Right hindlimb (tissue), 1 donor: Measurements from ENCODE around the gene ARMH1.
"Not testable (repeated sequence)": the region's sequence is repeated elsewhere in the genome, so short reads cannot be mapped to it uniquely, and the experiment has no call there.

Experiments
- DNase-seq: peaks from one replicate; pipeline ENCODE4 v3.0.0-alpha.2; 2018

The ARMH1 gene

DNA sequence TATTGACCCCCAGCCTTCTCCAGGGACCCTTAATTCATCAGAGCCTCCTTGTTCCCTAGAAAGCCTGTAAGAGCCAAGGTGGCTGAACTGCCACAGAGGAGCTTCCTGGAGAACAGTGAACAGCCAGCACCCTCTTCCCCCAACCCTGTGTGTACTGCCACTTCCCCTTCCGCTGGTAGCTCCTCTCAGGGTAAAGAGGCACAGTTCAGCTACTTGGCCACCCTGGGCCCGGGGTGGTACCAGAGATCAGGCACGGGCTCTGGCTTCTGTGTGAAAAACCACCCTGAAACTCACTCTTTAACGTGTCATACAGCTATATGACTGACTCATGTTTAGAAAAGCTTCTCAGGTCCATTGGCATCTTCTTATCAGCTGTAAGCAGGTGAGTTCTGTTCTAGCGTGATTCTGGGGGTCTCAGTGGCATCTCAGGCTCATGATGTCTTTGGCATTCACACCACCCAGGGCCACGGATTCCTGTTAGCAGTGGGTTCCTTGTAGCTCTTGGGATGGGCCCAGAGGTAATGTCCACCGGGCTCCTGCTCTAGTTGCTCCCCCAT lies 22.4 kb downstream of the ARMH1 start:
- no peak for DNase-seq

DNA sequence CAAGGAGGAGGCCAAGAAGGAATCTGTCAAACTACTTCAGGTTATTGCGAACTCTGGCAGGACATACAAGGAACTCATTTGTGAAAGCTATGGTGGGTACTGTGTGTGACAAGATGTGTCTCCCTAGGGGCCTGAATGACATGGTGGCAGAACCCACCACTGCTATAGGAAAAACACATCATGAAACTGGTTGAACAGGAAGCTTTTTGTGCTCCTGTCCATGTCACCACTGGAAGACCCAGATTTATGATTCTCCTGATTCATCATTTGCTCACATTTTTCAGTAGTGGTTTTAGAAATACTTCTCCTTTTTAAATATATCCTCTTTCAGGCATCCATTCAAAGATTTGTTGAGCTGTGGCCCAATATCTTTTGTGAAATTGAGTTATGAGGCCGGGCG lies 23.6 kb downstream of the ARMH1 start:
- DNase-seq = no peak

DNA sequence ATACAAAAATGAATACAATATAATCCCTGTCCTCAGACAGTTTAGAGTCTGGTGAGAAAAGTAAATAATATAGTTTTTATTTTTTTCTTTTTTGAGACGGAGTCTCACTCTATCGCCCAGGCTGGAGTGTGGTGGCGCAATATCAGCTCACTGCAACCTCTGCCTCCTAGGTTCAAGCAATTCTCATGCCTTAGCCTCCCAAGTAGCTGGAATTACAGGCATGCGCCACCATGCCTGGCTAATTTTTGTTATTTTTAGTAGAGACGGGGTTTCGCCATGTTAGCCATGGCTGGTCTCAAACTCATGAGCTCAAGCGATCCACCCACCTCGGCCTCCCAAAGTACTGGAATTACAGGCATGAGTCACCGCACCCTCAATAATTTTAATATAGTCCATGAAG lies 24.9 kb downstream of the ARMH1 start:
- not testable (repeated sequence) for DNase-seq

DNA sequence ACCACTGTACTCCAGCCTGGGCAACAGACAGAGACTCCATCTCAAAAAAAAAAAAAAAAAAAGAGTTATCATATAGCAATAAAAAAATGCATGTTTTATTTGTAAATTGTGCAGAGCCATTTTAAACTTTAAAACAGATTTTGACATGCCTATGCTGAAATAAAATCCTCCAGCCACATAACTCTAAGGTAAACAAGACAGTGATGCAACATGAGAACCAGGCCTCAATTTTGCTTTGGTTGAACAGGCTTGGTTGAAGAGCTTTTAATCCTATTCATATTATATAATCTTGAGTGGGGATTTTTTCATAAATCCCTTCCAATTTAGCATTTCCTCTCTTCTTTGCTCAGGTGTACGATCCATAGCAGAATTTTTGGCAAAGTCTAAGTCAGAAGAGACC lies 26.1 kb downstream of the ARMH1 start:
- no peak for DNase-seq

DNA sequence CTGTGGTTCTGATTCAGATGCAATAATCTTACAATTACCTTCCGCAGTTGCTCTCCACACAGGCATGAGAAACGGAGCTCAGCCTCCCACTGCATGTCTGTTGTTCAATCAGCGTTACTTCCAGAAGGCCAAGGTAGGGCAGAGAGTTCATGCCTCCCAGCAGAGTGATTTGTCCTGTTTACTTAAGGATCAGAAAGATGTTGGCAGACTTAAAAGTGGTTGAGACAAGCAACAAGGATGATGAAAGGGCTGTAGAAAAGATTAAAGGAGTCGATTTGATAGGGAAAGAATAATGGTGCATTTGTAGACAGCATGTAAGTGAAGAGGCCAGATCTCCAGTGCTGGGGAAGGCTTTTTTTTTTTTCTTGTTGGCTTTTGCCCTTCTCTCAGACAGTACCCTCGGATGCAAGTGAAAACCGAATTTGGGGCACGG lies 26.6 kb downstream of the ARMH1 start:
- DNase-seq = no peak

DNA sequence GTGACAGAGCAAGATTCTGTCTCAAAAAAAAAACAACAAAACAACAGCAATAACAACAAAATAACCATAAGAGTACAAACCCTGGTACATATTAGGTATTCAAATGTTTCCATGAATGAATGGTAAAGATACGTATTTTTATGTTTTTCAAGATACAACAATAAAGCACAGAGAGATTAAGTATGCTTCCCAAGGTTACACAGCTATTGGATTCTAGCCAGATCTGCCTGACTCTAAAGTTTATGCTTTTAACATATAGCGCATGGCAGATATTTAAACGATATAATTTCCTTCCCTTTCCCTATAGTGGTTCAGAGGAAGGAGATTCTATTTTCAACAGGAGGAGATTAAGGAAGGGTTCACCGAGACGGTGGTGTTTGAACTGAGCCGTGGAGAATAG lies 31.0 kb downstream of the ARMH1 start:
- DNase-seq = no peak

DNA sequence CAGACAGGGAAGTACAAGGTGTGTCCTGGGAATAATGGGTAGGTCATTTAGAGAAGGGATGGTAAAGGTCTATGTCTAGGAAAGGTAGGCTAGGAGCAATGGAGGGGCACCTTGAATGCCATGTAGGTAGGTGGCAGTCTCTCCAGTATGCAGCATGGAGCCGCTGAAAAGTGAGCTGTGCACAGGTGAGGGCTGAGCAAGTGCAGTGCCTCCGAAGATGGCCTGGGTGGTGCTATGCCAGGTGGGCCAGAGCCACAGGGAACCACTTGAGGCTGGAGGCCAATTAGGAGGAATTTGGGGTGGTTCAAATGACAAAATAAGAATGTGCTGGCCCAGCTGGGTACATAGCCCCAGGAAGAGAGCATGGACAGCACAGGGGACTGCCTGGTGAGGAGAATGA lies 31.4 kb downstream of the ARMH1 start:
- no peak for DNase-seq

DNA sequence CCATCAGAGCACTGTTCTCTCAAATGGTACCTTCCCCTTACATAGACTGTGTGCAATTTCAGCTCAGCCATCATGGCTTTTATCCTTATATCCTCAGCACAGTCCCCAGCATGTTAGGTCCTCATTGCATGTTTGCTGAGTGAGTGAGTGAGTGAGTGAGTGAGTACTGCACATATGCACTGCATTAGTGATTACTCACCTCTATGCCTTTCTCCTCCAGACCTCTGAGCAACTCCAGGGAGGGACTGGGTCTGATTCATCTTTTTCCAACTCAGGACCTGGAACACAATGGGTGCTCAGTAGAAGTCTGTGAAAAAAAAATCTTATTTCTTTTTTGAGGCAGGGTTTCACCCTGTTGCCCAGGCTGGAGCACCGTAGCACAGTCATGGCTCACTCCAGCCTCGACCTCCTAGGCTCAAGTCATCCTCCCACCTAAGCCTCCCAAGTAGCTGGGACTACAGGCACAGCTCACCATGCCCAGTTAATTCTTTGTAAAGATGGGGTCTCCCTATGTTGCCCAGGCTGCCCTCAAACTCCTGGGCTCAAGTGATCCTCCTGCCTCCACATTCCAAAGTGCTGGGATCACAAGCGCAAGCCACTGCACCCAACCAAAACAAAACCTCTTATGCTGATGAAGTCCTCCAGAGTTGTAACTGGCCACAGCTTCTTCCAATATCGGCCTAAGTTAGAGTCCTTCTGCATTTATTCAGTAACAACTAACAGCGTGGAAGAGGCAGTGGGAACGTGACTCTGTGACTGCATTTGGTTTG lies 32.8 kb downstream of the ARMH1 start:
- DNase-seq = no peak

DNA sequence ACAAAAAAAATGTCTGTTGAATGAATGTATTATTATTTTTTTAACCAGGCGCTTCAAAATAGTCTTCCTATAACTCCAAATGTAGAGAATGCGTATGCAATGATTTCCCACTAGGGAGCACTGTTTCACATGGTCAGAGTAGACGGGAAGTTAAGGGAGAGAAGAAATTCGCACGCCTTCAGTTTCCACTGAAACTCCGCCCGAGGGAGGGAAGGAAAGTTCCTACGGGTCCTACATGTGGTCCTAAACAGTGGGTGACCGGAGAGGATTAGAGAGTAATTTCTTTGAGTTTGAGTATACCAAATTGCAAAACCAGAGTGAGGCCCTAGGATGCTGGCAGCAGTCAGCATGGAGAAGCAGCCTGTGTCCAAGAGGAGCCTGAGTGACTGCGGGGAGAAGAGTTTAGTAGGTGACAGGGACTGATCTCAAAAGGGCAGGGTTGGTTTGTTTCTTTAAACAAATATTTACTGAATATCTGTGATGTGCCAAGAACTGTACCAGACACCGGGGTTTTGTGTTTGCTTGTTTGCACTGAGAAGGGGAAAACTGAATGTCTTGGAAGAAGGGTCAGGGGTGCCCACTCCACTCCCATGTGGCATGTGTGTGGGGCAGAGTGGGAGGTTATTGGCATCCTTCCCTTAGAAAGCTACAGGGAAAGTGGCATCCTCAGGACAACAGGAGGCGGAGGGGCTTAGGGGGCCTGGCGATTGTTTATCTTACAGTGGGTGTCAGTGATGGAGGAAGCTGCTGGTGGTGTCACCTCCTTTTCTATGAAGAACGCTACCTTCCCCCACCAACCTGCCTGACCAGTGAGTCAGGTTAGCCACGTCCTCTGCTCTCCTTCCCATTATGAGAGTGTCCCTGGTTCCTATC lies 33.7 kb downstream of the ARMH1 start:
- DNase-seq = no peak

DNA sequence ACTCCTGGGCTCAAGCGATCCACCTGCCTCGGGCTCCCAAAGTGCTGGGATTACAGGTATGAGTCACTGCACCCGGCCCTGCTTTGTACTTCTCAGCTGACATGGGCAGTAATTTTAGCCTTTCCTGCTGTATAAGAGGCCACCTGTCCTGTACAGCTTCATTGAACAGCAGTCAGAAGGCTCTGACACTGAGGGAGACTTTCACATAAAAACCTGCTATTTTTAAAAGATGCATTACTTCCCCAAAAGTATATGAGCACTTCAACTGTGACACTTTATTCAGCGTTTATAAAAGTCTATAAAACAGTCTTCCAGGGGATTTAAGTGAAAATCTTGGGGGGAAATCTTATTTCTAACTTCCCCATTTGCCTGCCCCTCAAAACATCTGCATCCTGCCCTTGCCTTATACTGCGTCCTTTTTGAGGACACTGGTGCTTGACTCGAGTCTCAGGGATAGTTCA lies 38.8 kb downstream of the ARMH1 start:
- no peak for DNase-seq

DNA sequence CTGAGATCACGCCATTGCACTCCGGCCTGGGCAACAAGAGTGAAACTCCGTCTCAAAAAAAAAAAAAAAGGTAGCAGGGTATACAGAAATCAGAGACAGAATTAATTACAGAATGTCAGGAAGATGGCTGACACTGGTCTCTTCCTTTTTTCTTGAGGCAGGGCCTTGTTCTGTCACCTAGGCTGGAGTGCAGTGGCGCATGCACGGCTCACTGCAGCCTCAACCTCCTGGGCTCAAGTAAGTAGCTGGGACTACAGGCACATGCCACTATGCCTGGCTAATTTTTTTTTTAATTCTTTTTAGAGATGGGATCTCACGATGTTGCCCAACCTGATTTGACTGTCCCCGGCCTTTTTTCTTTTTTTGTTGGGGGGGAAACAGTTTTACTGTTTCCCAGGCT lies 40.0 kb downstream of the ARMH1 start:
- DNase-seq = no peak

DNA sequence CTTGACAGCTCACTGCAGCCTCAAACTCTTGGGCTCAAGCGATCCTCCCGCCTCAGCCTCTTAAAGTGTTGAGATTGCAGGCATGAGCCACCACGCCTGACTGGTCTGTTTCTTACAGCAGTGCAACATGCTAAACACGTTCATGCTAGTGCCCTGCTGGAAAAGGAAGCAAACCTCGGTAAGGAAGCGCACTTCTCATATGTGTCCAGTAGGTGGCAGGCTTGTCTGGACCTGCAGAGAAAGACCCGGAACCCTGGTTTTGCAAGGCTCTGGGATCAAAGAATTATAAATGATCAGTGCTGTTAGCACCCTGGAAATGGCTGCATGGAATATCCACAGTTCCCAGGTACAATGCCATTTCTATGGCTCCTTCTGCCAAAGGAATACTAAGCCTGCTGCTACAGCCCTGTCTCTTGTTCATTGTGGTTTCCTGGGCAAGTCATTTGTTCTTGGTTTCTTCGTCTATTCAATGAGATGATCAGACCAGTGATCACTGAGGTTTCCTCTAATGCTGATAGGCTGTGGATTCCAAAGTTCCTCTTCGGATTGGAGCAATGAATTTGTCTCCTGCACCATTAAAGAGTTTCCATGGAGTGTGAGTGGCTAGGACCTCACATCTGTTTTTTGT lies 40.5 kb downstream of the ARMH1 start:
- peak; percentile 70 for DNase-seq

DNA sequence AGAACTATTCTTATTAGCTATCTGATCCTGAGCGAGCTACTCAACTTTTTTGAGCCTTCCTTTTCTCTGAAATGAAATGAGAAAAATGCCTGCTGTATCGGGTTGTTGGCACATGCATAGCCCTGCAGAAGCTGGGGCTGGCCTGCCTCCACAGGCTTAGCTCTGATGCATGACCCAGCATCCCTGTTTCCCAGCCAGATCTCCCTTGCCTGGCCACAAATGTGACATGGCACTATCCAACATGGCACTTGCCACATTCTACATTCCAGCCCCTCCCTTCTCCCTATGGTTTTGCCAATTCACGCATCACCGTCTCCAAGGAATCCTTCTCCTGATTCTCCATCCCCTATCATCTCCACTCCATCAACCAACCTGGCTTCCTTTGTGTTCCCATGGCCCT lies 42.6 kb downstream of the ARMH1 start:
- DNase-seq = no peak

DNA sequence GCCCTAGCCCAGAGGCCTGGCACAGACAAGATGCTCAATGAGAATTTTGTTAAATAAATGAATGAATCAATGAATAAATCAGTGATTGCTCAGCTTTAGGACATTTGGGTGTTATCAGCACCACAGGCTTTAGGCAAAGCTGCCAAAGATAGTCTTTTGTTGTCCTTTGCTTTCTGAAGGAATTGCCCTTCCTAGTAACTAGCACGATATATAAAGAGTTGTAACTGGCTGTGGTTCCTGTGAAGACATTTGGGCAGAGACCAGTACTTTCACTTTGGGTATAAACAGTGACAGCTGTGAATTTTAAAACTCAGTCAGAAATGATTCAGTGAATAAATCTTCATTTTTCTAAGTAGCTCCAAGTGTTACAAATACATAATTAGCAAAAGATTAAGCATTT lies 43.1 kb downstream of the ARMH1 start:
- DNase-seq = no peak

DNA sequence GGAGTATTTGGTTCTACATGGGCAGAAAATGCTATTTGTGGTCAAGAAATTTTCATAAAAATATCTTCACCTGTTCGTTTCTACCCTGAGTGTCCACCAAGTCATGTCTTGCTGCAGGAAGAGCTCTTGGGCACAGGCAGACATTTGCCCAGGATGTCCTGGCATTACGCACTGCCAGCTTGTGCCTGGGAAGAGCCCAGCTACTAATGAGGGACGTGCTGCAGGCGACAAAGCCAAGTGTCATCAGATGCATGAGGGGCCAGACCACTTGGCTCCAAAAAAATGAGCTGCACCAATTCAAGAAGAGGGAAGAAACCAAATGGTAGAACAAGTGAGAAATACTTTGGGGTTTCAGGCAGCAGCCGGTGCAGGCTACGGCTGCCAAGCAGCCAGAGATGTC lies 43.6 kb downstream of the ARMH1 start:
- DNase-seq = no peak

DNA sequence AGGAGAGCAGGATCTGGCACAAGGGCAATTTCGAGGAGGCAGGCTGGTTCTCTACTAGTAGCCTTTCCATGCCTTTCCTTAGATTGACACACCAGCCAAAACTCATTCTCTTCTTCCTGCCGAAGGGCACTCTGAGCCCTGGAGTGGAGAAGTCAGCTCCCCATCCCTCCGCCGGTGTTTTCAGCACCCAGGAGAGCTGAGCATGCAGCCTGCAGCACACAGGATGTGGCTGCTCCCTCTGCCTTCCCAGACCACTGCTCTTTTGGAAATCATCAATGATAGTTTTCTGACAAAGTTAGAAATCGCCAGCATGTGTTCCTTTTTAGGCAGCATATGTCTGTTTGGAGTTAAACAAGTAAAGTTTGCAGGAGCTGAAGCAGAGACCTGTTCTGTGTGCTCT lies 44.8 kb downstream of the ARMH1 start:
- DNase-seq = no peak

DNA sequence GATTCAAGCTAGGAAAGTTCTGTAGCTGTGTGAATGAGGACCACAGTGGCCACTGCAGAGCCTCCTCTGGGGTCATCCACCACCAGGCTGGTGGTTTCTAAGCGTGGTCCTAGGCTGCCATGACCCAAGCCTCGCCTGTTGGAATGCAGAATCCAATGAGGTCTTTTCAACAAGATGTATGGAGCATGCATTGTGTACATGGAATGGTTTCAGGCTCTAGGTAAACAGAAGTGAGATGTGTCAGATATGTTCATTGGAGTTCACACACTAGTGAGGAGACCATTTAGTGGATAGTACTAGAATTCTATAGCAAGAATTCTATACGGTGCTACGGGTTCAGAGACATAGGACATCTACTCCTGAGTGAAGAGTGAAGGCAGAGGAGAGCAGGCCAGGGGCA lies 45.8 kb downstream of the ARMH1 start:
- no peak for DNase-seq

DNA sequence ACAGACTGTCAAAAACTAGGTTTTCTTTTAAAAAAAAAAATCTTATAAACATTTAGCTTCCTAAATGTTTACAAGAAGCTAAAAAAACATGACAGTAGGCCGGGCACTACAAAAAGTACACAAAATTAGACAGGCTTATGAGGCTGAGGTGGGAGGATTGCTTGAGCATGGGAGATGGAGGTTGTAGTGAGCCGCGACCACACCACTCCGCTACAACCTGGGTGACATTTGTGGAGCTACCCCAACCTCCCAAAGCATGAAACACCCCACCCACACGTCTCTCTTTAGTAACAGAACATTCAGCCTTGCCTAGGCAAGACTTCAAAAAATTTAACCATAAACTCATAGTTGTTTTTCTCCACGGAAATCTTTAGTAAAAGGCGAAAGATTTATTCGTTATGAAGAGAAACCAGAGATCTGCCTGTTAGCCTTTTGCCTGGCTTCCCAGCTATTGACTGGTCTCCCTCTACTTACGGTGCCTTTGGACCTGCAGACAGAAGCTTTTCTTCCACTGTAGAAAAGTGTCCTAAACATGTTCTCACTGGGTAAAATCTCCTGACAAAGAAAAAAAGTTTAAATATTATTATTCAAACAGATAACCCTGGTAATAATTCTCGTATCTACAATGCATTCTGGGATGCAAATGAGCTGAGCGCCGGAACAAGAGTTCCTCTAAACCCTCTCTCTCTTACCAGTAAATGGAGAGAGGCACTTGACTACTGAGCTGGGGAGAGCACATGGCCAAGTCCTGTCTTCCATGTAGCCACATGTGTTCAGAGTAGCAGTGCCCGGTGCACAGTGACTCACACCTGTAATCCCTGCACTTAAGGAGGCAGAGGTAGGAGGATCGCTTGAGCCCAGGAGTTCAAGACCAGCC lies 47.2 kb downstream of the ARMH1 start:
- DNase-seq = no peak

DNA sequence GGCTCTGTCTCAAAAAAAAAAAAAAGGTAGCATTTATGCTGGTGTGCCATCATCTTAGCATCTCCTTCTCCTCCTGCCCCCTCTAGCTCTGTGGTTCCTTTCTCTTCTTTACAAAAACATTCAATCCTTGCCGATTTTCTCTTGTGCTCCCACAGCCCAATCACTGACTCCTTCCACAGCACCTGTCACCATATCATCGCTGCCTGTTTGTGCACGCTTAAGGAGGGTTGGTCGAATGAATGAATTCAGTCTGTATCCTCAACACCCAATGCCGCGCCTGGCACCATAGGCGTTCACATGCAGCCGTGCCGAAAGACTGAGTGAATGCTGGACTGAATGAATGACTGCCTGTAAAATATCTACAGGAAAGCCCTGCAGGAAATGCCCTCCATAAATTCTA lies 48.5 kb downstream of the ARMH1 start:
- no peak for DNase-seq

DNA sequence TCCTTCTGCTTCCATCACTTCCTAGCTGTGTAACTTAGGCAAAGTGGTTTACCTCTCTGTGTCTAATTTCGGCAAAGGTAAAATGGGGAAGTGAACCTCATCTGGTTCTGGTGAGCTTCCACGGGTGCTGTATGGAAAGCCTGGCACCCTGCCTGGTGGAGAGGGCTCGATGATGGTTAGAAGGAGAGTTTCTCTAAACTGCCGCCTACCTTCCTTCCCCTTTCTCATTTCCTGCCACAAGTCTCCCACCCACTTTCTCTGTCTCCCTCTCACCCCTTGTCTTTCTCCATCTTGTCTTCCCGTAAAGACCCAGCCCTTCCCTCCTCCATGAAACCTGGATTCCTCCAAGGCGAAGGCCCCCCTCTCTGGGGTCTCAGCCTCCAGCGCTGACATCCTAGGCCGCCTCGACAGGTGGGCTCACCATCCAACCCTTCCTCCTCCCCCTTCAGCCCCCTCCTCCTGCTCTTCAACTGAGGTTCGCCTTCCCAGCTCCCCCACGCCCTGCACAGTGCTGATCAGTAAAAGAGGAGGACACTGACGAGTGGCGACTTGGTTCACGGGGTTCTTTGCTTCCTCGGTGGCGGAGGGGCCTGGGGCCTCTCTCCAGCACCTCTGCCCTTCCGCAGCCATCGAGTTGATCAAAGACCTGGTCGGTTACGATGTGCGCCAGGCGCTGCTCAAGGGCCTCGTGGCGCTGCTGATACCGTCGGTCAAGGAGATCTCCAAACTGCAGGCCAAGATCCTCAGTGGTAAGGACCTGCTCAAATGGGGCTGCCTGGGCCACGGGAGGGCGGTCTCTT lies 49.2 kb downstream of the ARMH1 start:
- DNase-seq = no peak

DNA sequence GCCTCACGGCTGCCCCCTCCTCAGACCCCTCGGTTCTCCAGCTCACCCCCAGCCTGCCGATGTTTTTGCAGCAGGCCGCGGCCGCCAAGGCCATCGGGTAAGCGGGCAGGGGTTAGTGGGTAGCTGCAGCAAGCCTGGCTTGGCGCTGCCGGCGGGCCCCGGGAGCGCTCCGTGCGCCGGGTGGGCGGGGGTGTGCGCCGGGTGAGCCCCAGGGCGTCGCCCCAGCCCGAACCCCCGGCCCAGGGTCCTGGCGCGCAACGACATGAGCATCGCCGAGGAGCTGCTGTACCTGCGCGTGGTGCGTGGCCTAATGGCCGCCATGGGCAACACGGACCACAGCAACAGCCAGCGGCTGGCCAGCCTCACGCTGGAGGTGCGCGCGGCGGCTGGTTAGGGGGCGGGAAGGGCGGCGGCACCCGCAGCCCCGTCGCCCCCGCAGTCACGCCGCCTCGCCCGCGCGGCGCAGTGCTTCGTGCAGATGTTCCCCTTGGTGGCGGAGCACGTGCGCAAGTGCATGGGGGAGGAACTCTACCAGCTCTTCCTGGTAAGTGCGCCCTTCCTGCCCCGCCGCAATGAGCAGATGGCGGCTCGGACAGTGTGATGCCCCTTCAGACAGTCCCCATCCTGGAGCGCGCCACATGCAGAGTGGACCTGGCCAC lies 49.9 kb downstream of the ARMH1 start:
- no peak for DNase-seq
